Lower lobe of right lung (tissue), 2 donors: ENCODE results near the gene EGFLAM. TPM values are rescaled to one million over a fixed set of nuclear protein-coding genes. Genes with fewer than 3 reads are reported as not detected.

Experiments
- ATAC-seq, 2 donors: fragments of 200-7000 bp; cut with Tn5 transposase; one replicate each; pipeline ENCODE4 v1.9.1; 2020 to 2022; ENCODE audit warnings: mild to moderate bottlenecking in 2 of 2, moderate library complexity in 2 of 2
- DNase-seq: peaks from one replicate; pipeline ENCODE4 v3.0.0-alpha.2; 2020
- H3K27ac ChIP-seq: fragments of 200-600 bp; one replicate; pipeline ENCODE4 v1.8.0; 2022
- H3K27me3 ChIP-seq: fragments of 200-600 bp; one replicate; pipeline ENCODE4 v1.8.0; 2022; ENCODE audit warnings: low read depth
- H3K36me3 ChIP-seq: fragments of 200-600 bp; one replicate; pipeline ENCODE4 v1.8.0; 2022; ENCODE audit warnings: mild to moderate bottlenecking
- H3K4me1 ChIP-seq: fragments of 200-600 bp; one replicate; pipeline ENCODE4 v1.8.0; 2022
- H3K4me3 ChIP-seq: fragments of 200-600 bp; one replicate; pipeline ENCODE4 v1.8.0; 2022; ENCODE audit warnings: mild to moderate bottlenecking
- H3K9me3 ChIP-seq: fragments of 200-600 bp; one replicate; pipeline ENCODE4 v1.8.0; 2022
- CTCF ChIP-seq: fragments of 200-600 bp; IDR thresholded peaks from one replicate; pipeline ENCODE4 v1.8.0; 2022; ENCODE audit warnings: antibody characterized with exemption, mild to moderate bottlenecking
- intact Hi-C: fragments of 100-400 bp; cut with DNase I; formaldehyde crosslinking; loops from one replicate; pipeline ENCODE4 v1.11.0; 2022
- total RNA-seq: library from RNA; stranded (reverse); fragmentation: NEBNext Ultra II Directional; extraction: Animal tissue kit (Norgen Biotek cat#: 25700); gene quantifications from one replicate; pipeline ENCODE4 v1.2.1, GENCODE V29; 2021
- donor health status: DM: no; HTN: yes; CAD: no; lungs with severe emphysema.

EGFLAM gene
- total RNA-seq, 1 donor from 2014 or later: 2.4 TPM

GRCh38 chr5:38447056-38447455 lies 188.7 kb downstream of the EGFLAM start:
- no peak for TF ChIP-seq CTCF
- peaks cover 20% of the 10 kb centered on the region for H3K27me3 ChIP-seq
- intact Hi-C loops: no loop called here
- no peak overlapping the region for H3K27ac ChIP-seq
- no peaks in the 10 kb centered on the region for H3K36me3 ChIP-seq
- peaks cover 5% of the 10 kb centered on the region for H3K4me1 ChIP-seq
- DNase-seq (no peak), ATAC-seq (no peak)
- H3K4me3 ChIP-seq: no peak overlapping the region
- H3K9me3 ChIP-seq: no peaks in the 10 kb centered on the region

GRCh38 chr5:38447786-38448185 lies 189.4 kb downstream of the EGFLAM start:
- no peak for TF ChIP-seq CTCF

GRCh38 chr5:38448568-38449350 lies 190.4 kb downstream of the EGFLAM start:
- intact Hi-C loops: no loop called here
- Histone ChIP-seq H3K36me3 (no peaks in the 10 kb centered on the region), H3K27ac (no peak overlapping the region)

More at GRCh38 chr5:38447786-38448185, 189.4 kb downstream of the EGFLAM start:
- no peak overlapping the region for H3K4me3 ChIP-seq
- H3K27me3 ChIP-seq: peaks cover 20% of the 10 kb centered on the region
- H3K27ac ChIP-seq: no peak overlapping the region
- DNase-seq: no peak
- no peaks in the 10 kb centered on the region for H3K36me3 ChIP-seq
- peaks cover 5% of the 10 kb centered on the region for H3K4me1 ChIP-seq
- ATAC-seq: peak in 1 of 2 donors; percentile 16
- intact Hi-C loops: no loop called here
- no peaks in the 10 kb centered on the region for H3K9me3 ChIP-seq

GRCh38 chr5:38450627-38451026 lies 192.3 kb downstream of the EGFLAM start:
- Histone ChIP-seq H3K27ac (no peak overlapping the region), H3K27me3 (peaks cover 18% of the 10 kb centered on the region), H3K9me3 (no peaks in the 10 kb centered on the region), H3K4me3 (no peak overlapping the region), H3K36me3 (no peaks in the 10 kb centered on the region), H3K4me1 (peaks cover 5% of the 10 kb centered on the region)
- no peak for TF ChIP-seq CTCF
- ATAC-seq: no peak
- DNase-seq: no peak
- intact Hi-C loops: no loop called here

More at GRCh38 chr5:38448568-38449350, 190.4 kb downstream of the EGFLAM start:
- Histone ChIP-seq H3K9me3 (no peaks in the 10 kb centered on the region), H3K4me1 (peaks cover 5% of the 10 kb centered on the region), H3K4me3 (no peak overlapping the region), H3K27me3 (peaks cover 16% of the 10 kb centered on the region)
- TF ChIP-seq CTCF: no peak
- DNase-seq: no peak
- no peak for ATAC-seq

- TF ChIP-seq CTCF: no peak
- no peaks in the 10 kb centered on the region for H3K36me3 ChIP-seq
- H3K27me3 ChIP-seq: peaks cover 23% of the 10 kb centered on the region
- H3K4me3 ChIP-seq: no peak overlapping the region
- H3K4me1 ChIP-seq: peaks cover 5% of the 10 kb centered on the region
- H3K27ac ChIP-seq: no peak overlapping the region
- DNase-seq (no peak), ATAC-seq (no peak)
- intact Hi-C loops: no loop called here
- no peaks in the 10 kb centered on the region for H3K9me3 ChIP-seq
Observed at GRCh38 chr5:38451074-38451725, 192.8 kb downstream of the EGFLAM start.
